Mesenchymal stem cell (in vitro differentiated cells and primary cell): ENCODE measurements around the gene MEX3B.

Source experiments
- DNase-seq: peaks from one replicate; pipeline ENCODE4 v3.0.0-alpha.2; 2013
- H2AFZ ChIP-seq: one replicate; pipeline ENCODE4 v1.6.1; 2013; ENCODE audit warnings: low read depth, mild to moderate bottlenecking, control low read depth, inconsistent platforms, low read length, moderate library complexity
- H2AK5ac ChIP-seq: 2 replicates; pipeline ENCODE4 v1.6.1; 2013; ENCODE audit warnings: low read length, moderate library complexity, mild to moderate bottlenecking, inconsistent platforms; ENCODE audit not compliant: severe bottlenecking
- H2BK120ac ChIP-seq: one replicate; pipeline ENCODE4 v1.6.1; 2013; ENCODE audit warnings: low read depth, mild to moderate bottlenecking, inconsistent platforms, low read length, moderate library complexity
- H2BK12ac ChIP-seq, 2 experiments: one replicate each; pipeline ENCODE4 v1.6.1; 2013; ENCODE audit warnings: inconsistent platforms in 2 of 2, low read length in 2 of 2, mild to moderate bottlenecking in 2 of 2, moderate library complexity in 2 of 2, control low read depth in 1 of 2
- H2BK15ac ChIP-seq: one replicate; pipeline ENCODE4 v1.6.1; 2013; ENCODE audit warnings: mild to moderate bottlenecking, low read depth, inconsistent platforms; ENCODE audit not compliant: poor library complexity, severe bottlenecking
- H2BK5ac ChIP-seq: 2 replicates; pipeline ENCODE4 v1.6.1; 2013; ENCODE audit warnings: low read depth, mild to moderate bottlenecking, low read length, control low read depth, inconsistent platforms; ENCODE audit not compliant: poor library complexity, severe bottlenecking
- H3K14ac ChIP-seq, 2 experiments: one replicate each; pipeline ENCODE4 v1.6.1; 2013; ENCODE audit warnings: inconsistent platforms in 2 of 2, low read length in 2 of 2, control low read depth in 1 of 2, mild to moderate bottlenecking in 1 of 2, moderate library complexity in 1 of 2
- H3K18ac ChIP-seq, 2 experiments: one replicate each; pipeline ENCODE4 v1.6.1; 2013; ENCODE audit warnings: inconsistent platforms in 2 of 2, low read length in 2 of 2, control low read depth in 1 of 2, low read depth in 1 of 2, mild to moderate bottlenecking in 1 of 2
- H3K23ac ChIP-seq, 2 experiments: one replicate each; pipeline ENCODE4 v1.6.1; 2013; ENCODE audit warnings: inconsistent platforms in 2 of 2, low read length in 2 of 2, mild to moderate bottlenecking in 2 of 2, moderate library complexity in 2 of 2, control low read depth in 1 of 2
- H3K27ac ChIP-seq: 2 replicates; pipeline ENCODE4 v1.5.1; 2013; ENCODE audit warnings: mild to moderate bottlenecking, moderate library complexity, low read length, control low read depth, inconsistent platforms; ENCODE audit not compliant: poor library complexity, severe bottlenecking
- H3K27me3 ChIP-seq, 2 experiments: 2 replicates each; pipeline versions ENCODE4 v1.6.1 to v1.7.0; 2013; ENCODE audit warnings: low read length in 2 of 2, mild to moderate bottlenecking in 2 of 2, moderate library complexity in 2 of 2, control low read depth in 1 of 2, inconsistent platforms in 1 of 2; ENCODE audit not compliant: control insufficient read depth in 1 of 2, insufficient read depth in 1 of 2
- H3K36me3 ChIP-seq, 2 experiments: 2 replicates each; pipeline versions ENCODE4 v1.6.1 to v1.7.0; 2013; ENCODE audit warnings: low read length in 2 of 2, control low read depth in 1 of 2, inconsistent platforms in 1 of 2, low read depth in 1 of 2, mild to moderate bottlenecking in 1 of 2; ENCODE audit not compliant: insufficient read depth in 2 of 2, control insufficient read depth in 1 of 2
- H3K4ac ChIP-seq, 2 experiments: one replicate each; pipeline ENCODE4 v1.6.1; 2013; ENCODE audit warnings: inconsistent platforms in 2 of 2, low read length in 2 of 2, mild to moderate bottlenecking in 2 of 2, moderate library complexity in 2 of 2, control low read depth in 1 of 2, low read depth in 1 of 2
- H3K4me1 ChIP-seq: 2 replicates; pipeline ENCODE4 v1.6.1; 2013; ENCODE audit warnings: low read depth, low read length, control low read depth; ENCODE audit not compliant: control insufficient read depth, insufficient read depth
- H3K4me2 ChIP-seq: 2 replicates; pipeline ENCODE4 v1.6.1; 2013; ENCODE audit warnings: low read length, mild to moderate bottlenecking, inconsistent platforms; ENCODE audit not compliant: poor library complexity, severe bottlenecking
- H3K4me3 ChIP-seq, 2 experiments: 2 replicates each; pipeline versions ENCODE4 v1.5.1 to v1.7.0; 2013; ENCODE audit warnings: low read length in 2 of 2, mild to moderate bottlenecking in 2 of 2, control low read depth in 1 of 2, low read depth in 1 of 2; ENCODE audit not compliant: insufficient read depth in 1 of 2
- H3K79me1 ChIP-seq: replicated peaks from 2 replicates; pipeline ENCODE4 v1.6.1; 2013; ENCODE audit warnings: mild to moderate bottlenecking, control low read depth, low read length, inconsistent platforms; ENCODE audit not compliant: poor library complexity, severe bottlenecking
- H3K9ac ChIP-seq: 2 replicates; pipeline ENCODE4 v1.7.0; 2013; ENCODE audit warnings: mild to moderate bottlenecking, low read length, moderate library complexity
- H3K9me3 ChIP-seq: 2 replicates; pipeline ENCODE4 v1.7.0; 2013; ENCODE audit warnings: mild to moderate bottlenecking, low read length; ENCODE audit not compliant: control insufficient read depth
- H4K8ac ChIP-seq: one replicate; pipeline ENCODE4 v1.6.1; 2013; ENCODE audit warnings: inconsistent platforms, mild to moderate bottlenecking, low read length, moderate library complexity
- H4K91ac ChIP-seq: one replicate; pipeline ENCODE4 v1.6.1; 2013; ENCODE audit warnings: mild to moderate bottlenecking, low read length, inconsistent platforms
- WGBS: methylation state at CpG from one replicate; pipeline ENCODE4 v1.1.7; 2013; ENCODE audit warnings: mixed read lengths; 5-methylcytosine and 5-hydroxymethylcytosine counted together

MEX3B gene

GRCh38 chr15:82018201-82018600 lies 27.6 kb downstream of the MEX3B start:
- no peak overlapping the region for H3K27ac ChIP-seq
- 66% methylated on average over 4 of the region's 4 CpGs for WGBS
- peaks cover 4 to 12% of the 10 kb centered on the region in 2 experiments for H3K27me3 ChIP-seq
- H2AFZ ChIP-seq: no peak overlapping the region
- no peak overlapping the region for H3K18ac ChIP-seq
- H3K79me1 ChIP-seq: no peaks in the 10 kb centered on the region
- H2BK15ac ChIP-seq: no peak overlapping the region
- H3K4me1 ChIP-seq: no peaks in the 10 kb centered on the region
- no peak overlapping the region for H4K91ac ChIP-seq
- no peak overlapping the region for H3K4me3 ChIP-seq
- no peak overlapping the region for H2BK12ac ChIP-seq
- no peaks in the 10 kb centered on the region for H3K9me3 ChIP-seq
- H2BK120ac ChIP-seq: no peak overlapping the region
- no peak overlapping the region for H3K4me2 ChIP-seq
- no peak overlapping the region for H3K14ac ChIP-seq
- H2BK5ac ChIP-seq: no peak overlapping the region
- H3K9ac ChIP-seq: no peak overlapping the region
- no peaks in the 10 kb centered on the region for H3K36me3 ChIP-seq
- no peak overlapping the region for H3K23ac ChIP-seq
- no peak overlapping the region for H4K8ac ChIP-seq
- DNase-seq: no peak
- no peak overlapping the region for H2AK5ac ChIP-seq
- H3K4ac ChIP-seq: no peak overlapping the region

- no peak overlapping the region for H3K9ac ChIP-seq
- H3K79me1 ChIP-seq: no peaks in the 10 kb centered on the region
- no peaks in the 10 kb centered on the region for H3K36me3 ChIP-seq
- no peak overlapping the region for H3K18ac ChIP-seq
- H4K91ac ChIP-seq: no peak overlapping the region
- no peak overlapping the region for H2AK5ac ChIP-seq
- no peak overlapping the region for H3K27ac ChIP-seq
- no peak overlapping the region for H4K8ac ChIP-seq
- H2BK5ac ChIP-seq: no peak overlapping the region
- H2AFZ ChIP-seq: no peak overlapping the region
- no peak overlapping the region for H3K14ac ChIP-seq
- no peaks in the 10 kb centered on the region for H3K4me1 ChIP-seq
- 82% methylated on average over 6 of the region's 7 CpGs for WGBS
- no peak overlapping the region for H3K4me2 ChIP-seq
- peaks cover 4 to 12% of the 10 kb centered on the region in 2 experiments for H3K27me3 ChIP-seq
- H3K4me3 ChIP-seq: no peak overlapping the region
- DNase-seq: no peak
- no peak overlapping the region for H2BK15ac ChIP-seq
- H3K4ac ChIP-seq: no peak overlapping the region
- H3K23ac ChIP-seq: no peak overlapping the region
- no peak overlapping the region for H2BK120ac ChIP-seq
- no peak overlapping the region for H2BK12ac ChIP-seq
- H3K9me3 ChIP-seq: no peaks in the 10 kb centered on the region
Measured at GRCh38 chr15:82017656-82018055, 28.2 kb downstream of the MEX3B start.

- H3K4me1 ChIP-seq: no peaks in the 10 kb centered on the region
- H3K27me3 ChIP-seq: peaks cover 0 to 12% of the 10 kb centered on the region in 2 experiments
- H3K9ac ChIP-seq: no peak overlapping the region
- no peak overlapping the region for H3K4me2 ChIP-seq
- H3K23ac ChIP-seq: no peak overlapping the region
- H2AK5ac ChIP-seq: no peak overlapping the region
- no peaks in the 10 kb centered on the region for H3K36me3 ChIP-seq
- no peak for DNase-seq
- no peak overlapping the region for H2BK120ac ChIP-seq
- H3K27ac ChIP-seq: no peak overlapping the region
- H4K91ac ChIP-seq: no peak overlapping the region
- H3K4ac ChIP-seq: no peak overlapping the region
- no peaks in the 10 kb centered on the region for H3K79me1 ChIP-seq
- H2AFZ ChIP-seq: no peak overlapping the region
- H2BK15ac ChIP-seq: no peak overlapping the region
- no peaks in the 10 kb centered on the region for H3K9me3 ChIP-seq
- H3K14ac ChIP-seq: no peak overlapping the region
- H3K18ac ChIP-seq: no peak overlapping the region
- WGBS: 86% methylated on average over 3 of the region's 3 CpGs
- H2BK5ac ChIP-seq: no peak overlapping the region
- no peak overlapping the region for H4K8ac ChIP-seq
- no peak overlapping the region for H3K4me3 ChIP-seq
- no peak overlapping the region for H2BK12ac ChIP-seq
Measured at GRCh38 chr15:82014989-82015388, 30.8 kb downstream of the MEX3B start.

- Histone ChIP-seq H3K23ac (no peak overlapping the region), H3K79me1 (no peaks in the 10 kb centered on the region), H2AK5ac (no peak overlapping the region), H3K9ac (no peak overlapping the region), H3K14ac (no peak overlapping the region), H2BK5ac (no peak overlapping the region), H2AFZ (no peak overlapping the region), H4K8ac (no peak overlapping the region), H2BK15ac (no peak overlapping the region), H3K4me2 (no peak overlapping the region), H3K18ac (no peak overlapping the region), H3K4me1 (no peaks in the 10 kb centered on the region), H3K4ac (no peak overlapping the region), H2BK120ac (no peak overlapping the region), H3K4me3 (no peak overlapping the region), H3K27ac (no peak overlapping the region), H4K91ac (no peak overlapping the region), H3K36me3 (no peaks in the 10 kb centered on the region), H3K9me3 (no peaks in the 10 kb centered on the region), H2BK12ac (no peak overlapping the region), H3K27me3 (peaks cover 0 to 4% of the 10 kb centered on the region in 2 experiments)
- 73% methylated on average over 7 of the region's 7 CpGs for WGBS
- no peak for DNase-seq
Measured at GRCh38 chr15:82012908-82013307, 32.9 kb downstream of the MEX3B start.
